SK-N-SH (cell line): Measurements from ENCODE around the gene SLC5A1. TPM values are rescaled to one million over a fixed set of nuclear protein-coding genes. Genes with fewer than 3 reads are reported as not detected.
"Not testable (repeated sequence)": the region's sequence is repeated elsewhere in the genome, so short reads cannot be mapped to it uniquely, and the experiment has no call there.

Experiments used
- CTCF ChIA-PET: fragments of 300-600, 350-600 bp; formaldehyde crosslinking; extraction: SDS; loops from one replicate; lab custom pipeline; 2021; lab: Yijun Ruan, JAX
- POLR2A ChIA-PET: fragments of 350-600 bp; sonication (Branson Sonifier 250); formaldehyde crosslinking; extraction: SDS; loops from one replicate; lab custom pipeline; 2020; ENCODE audit warnings: antibody characterized with exemption, inconsistent platforms; lab: Yijun Ruan, JAX
- DNase-seq: peaks from one replicate; pipeline ENCODE4 v3.0.0; 2012
- H2AFZ ChIP-seq: fragments of 200-600 bp; sonication (generic); 2 replicates; pipeline ENCODE4 v1.8.1; 2016; ENCODE audit warnings: antibody characterized with exemption, mild to moderate bottlenecking, low read depth
- H3F3A ChIP-seq: fragments of 200-600 bp; sonication (generic); replicated peaks from 2 replicates; pipeline ENCODE3; 2016; ENCODE audit warnings: antibody characterized with exemption, mild to moderate bottlenecking; ENCODE audit not compliant: insufficient read depth
- H3K27ac ChIP-seq, 2 experiments: fragments of 200-500 bp in 1 of 2; fragments of 200-600 bp in 1 of 2; sonication (Bioruptor generic) in 1 of 2; sonication (generic), shearing (Covaris generic) in 1 of 2; 2 replicates each; pipeline versions ENCODE4 v1.5.1 to v1.6.1; 2014 to 2016; ENCODE audit warnings: low read depth in 2 of 2, inconsistent platforms in 1 of 2, low read length in 1 of 2, mild to moderate bottlenecking in 1 of 2, mixed read lengths in 1 of 2
- H3K27me3 ChIP-seq: fragments of 200-600 bp; sonication (generic), shearing (Covaris generic); 2 replicates; pipeline ENCODE4 v1.6.1; 2016; ENCODE audit warnings: mixed run types; ENCODE audit not compliant: insufficient read depth
- H3K36me3 ChIP-seq, 2 experiments: fragments of 200-500 bp in 1 of 2; fragments of 200-600 bp in 1 of 2; sonication (Bioruptor generic) in 1 of 2; sonication (generic) in 1 of 2; replicated peaks in 1 of 2; 2 replicates each; pipeline versions ENCODE3 to v1.5.1; 2014 to 2016; ENCODE audit warnings: low read length in 1 of 2, mild to moderate bottlenecking in 1 of 2; ENCODE audit not compliant: insufficient read depth in 2 of 2, control insufficient read depth in 1 of 2
- H3K4me1 ChIP-seq, 2 experiments: fragments of 200-500 bp in 1 of 2; fragments of 200-600 bp in 1 of 2; sonication (Bioruptor generic) in 1 of 2; sonication (generic), shearing (Covaris generic) in 1 of 2; 2 replicates each; pipeline versions ENCODE4 v1.5.1 to v1.6.1; 2014 to 2016; ENCODE audit warnings: low read depth in 1 of 2, low read length in 1 of 2, mixed run types in 1 of 2; ENCODE audit not compliant: insufficient read depth in 2 of 2, control insufficient read depth in 1 of 2
- H3K4me2 ChIP-seq: fragments of 200-600 bp; sonication (generic), shearing (Covaris generic); 2 replicates; pipeline ENCODE4 v1.6.1; 2017; ENCODE audit warnings: mixed run types
- H3K4me3 ChIP-seq, 2 experiments: fragments of 200-500 bp in 1 of 2; fragments of 200-600 bp in 1 of 2; sonication (Bioruptor generic) in 1 of 2; sonication (generic), shearing (Covaris generic) in 1 of 2; 2 replicates each; pipeline versions ENCODE4 v1.5.1 to v1.8.1; 2014 to 2016; ENCODE audit warnings: low read depth in 2 of 2, inconsistent platforms in 1 of 2, low read length in 1 of 2, mild to moderate bottlenecking in 1 of 2, mixed read lengths in 1 of 2, moderate library complexity in 1 of 2
- H3K79me2 ChIP-seq: fragments of 200-600 bp; sonication (generic); 2 replicates; pipeline ENCODE4 v1.8.1; 2017; ENCODE audit warnings: mild to moderate bottlenecking; ENCODE audit not compliant: insufficient read depth
- H3K9ac ChIP-seq: fragments of 200-600 bp; sonication (generic); 2 replicates; pipeline ENCODE4 v1.6.1; 2017; ENCODE audit warnings: mixed run types
- H3K9me2 ChIP-seq: fragments of 200-600 bp; sonication (generic); 2 replicates; pipeline ENCODE4 v1.6.1; 2017; ENCODE audit warnings: mixed run types
- H3K9me3 ChIP-seq: fragments of 200-600 bp; sonication (generic); 2 replicates; pipeline ENCODE4 v1.6.1; 2017; ENCODE audit warnings: mixed run types, mild to moderate bottlenecking, moderate library complexity
- H4K20me1 ChIP-seq: fragments of 200-600 bp; sonication (generic); 2 replicates; pipeline ENCODE4 v1.6.1; 2017; ENCODE audit warnings: mild to moderate bottlenecking, mixed run types; ENCODE audit not compliant: insufficient read depth
- CTCF ChIP-seq: fragments of 200-600 bp; sonication (generic); IDR thresholded peaks from 2 replicates; pipeline ENCODE4 v1.6.1; 2017; ENCODE audit warnings: antibody characterized with exemption, mild to moderate bottlenecking, moderate library complexity
- ELF1 ChIP-seq: IDR thresholded peaks from 2 replicates; pipeline ENCODE4 v1.4.0; 2012
- FOSL2 ChIP-seq: IDR thresholded peaks from 2 replicates; pipeline ENCODE4 v1.4.0; 2012; ENCODE audit warnings: low read depth, mild to moderate bottlenecking, moderate library complexity, borderline replicate concordance
- GATA2 ChIP-seq: sonication (generic); formaldehyde crosslinking; IDR thresholded peaks from 2 replicates; pipeline ENCODE4 v1.5.0; 2020; ENCODE audit warnings: mild to moderate bottlenecking, missing genetic modification reagents
- JUND ChIP-seq: IDR thresholded peaks from 2 replicates; pipeline ENCODE4 v1.4.0; 2012
- NFIC ChIP-seq: IDR thresholded peaks from 2 replicates; pipeline ENCODE4 v1.4.0; 2012; ENCODE audit warnings: borderline replicate concordance
- NRF1 ChIP-seq: IDR thresholded peaks from 2 replicates; pipeline ENCODE4 v1.6.1; 2012; ENCODE audit warnings: low read depth, mild to moderate bottlenecking, low read length
- POLR2AphosphoS5 ChIP-seq: IDR thresholded peaks from 2 replicates; pipeline ENCODE4 v1.6.1; 2012; ENCODE audit warnings: low read depth, low read length
- RAD21 ChIP-seq: IDR thresholded peaks from 2 replicates; pipeline ENCODE4 v1.6.1; 2012; ENCODE audit warnings: mild to moderate bottlenecking, low read length
- RCOR1 ChIP-seq: fragments of 150-350 bp; IDR thresholded peaks from 2 replicates; pipeline ENCODE4 v1.6.1; 2017; ENCODE audit warnings: antibody characterized with exemption, low read length
- RFX5 ChIP-seq: IDR thresholded peaks from 2 replicates; pipeline ENCODE4 v1.6.1; 2012; ENCODE audit warnings: mild to moderate bottlenecking, improper control_type of control experiment, low read length
- RXRA ChIP-seq: IDR thresholded peaks from 2 replicates; pipeline ENCODE4 v1.4.0; 2012; ENCODE audit warnings: low read depth, mild to moderate bottlenecking, borderline replicate concordance
- SMC3 ChIP-seq: IDR thresholded peaks from 2 replicates; pipeline ENCODE4 v1.6.1; 2012; ENCODE audit warnings: low read depth, low read length, improper control_type of control experiment
- TEAD4 ChIP-seq: IDR thresholded peaks from 2 replicates; pipeline ENCODE4 v1.4.0; 2012; ENCODE audit warnings: mild to moderate bottlenecking, borderline replicate concordance; ENCODE audit not compliant: insufficient read depth
- USF2 ChIP-seq: fragments of 150-350 bp; IDR thresholded peaks from 2 replicates; pipeline ENCODE4 v1.6.1; 2017; ENCODE audit warnings: antibody characterized with exemption, low read length, low read depth, borderline replicate concordance
- WGBS: methylation state at CpG from one replicate; pipeline ENCODE4 v1.1.6; 2017; ENCODE audit warnings: low lambda C conversion rate; 5-methylcytosine and 5-hydroxymethylcytosine counted together
- polyA plus RNA-seq, 3 experiments: library from polyadenylated mRNA; depleted of rRNA; stranded (reverse); fragments of >200 nt; gene quantifications; 2 replicates each; pipeline ENCODE4 v1.2.3, GENCODE V29; 2012

SLC5A1 gene
- polyA plus RNA-seq, 1 of the 3 experiments (the other 2 are of a cell fraction) = not detected

- H3K36me3 ChIP-seq, H3K27ac ChIP-seq, H3K9me2 ChIP-seq, H4K20me1 ChIP-seq, H3F3A ChIP-seq, POLR2A ChIA-PET, H3K4me2 ChIP-seq, H3K4me1 ChIP-seq, H2AFZ ChIP-seq, H3K9ac ChIP-seq, H3K79me2 ChIP-seq, H3K27me3 ChIP-seq, H3K4me3 ChIP-seq, DNase-seq, H3K9me3 ChIP-seq: not testable (repeated sequence)
- CTCF ChIA-PET = interaction anchor here (1.0 kb wide), 1 partner anchor 335 kb away, joined by 3 read pairs; no protein-coding TSS in a partner anchor
- TF ChIP-seq SMC3 = 0 out of 2 replicates have a peak, but pooled peaks have one; percentile 20
- peak; percentile 45 for TF ChIP-seq CTCF
- WGBS = 28% methylated on average over 6 of the region's 6 CpGs
These were observed 97.6 kb downstream of the SLC5A1 start for GRCh38 chr22:32140688-32141087.

- no peaks in the 10 kb centered on the region for H3K9me3 ChIP-seq
- no peak for DNase-seq
- ChIA-PET CTCF (interaction anchor here (1.0 to 2.2 kb wide), 2 partner anchors 9 to 123 kb away, joined by 5 to 9 read pairs; no protein-coding TSS in a partner anchor), POLR2A (no interaction called here)
- H3K9me2 ChIP-seq = no peaks in the 10 kb centered on the region
- no peak overlapping the region for H3K4me3 ChIP-seq
- no peak overlapping the region for H3K27ac ChIP-seq
- H2AFZ ChIP-seq = no peak overlapping the region
- H3K4me2 ChIP-seq = no peak overlapping the region
- no peak overlapping the region for H3K9ac ChIP-seq
- no peaks in the 10 kb centered on the region for H3K27me3 ChIP-seq
- no peaks in the 10 kb centered on the region for H4K20me1 ChIP-seq
- TF ChIP-seq USF2 (no peak), NFIC (no peak), JUND (no peak), TEAD4 (no peak), FOSL2 (no peak), RCOR1 (no peak), RFX5 (no peak), POLR2AphosphoS5 (no peak), GATA2 (CRISPR knock-in tag) (no peak), RXRA (no peak), RAD21 (no peak), NRF1 (no peak), ELF1 (no peak)
- H3K36me3 ChIP-seq = no peaks in the 10 kb centered on the region
- H3F3A ChIP-seq = no peaks in the 10 kb centered on the region
- H3K4me1 ChIP-seq = no peaks in the 10 kb centered on the region
- H3K79me2 ChIP-seq = no peaks in the 10 kb centered on the region
These were observed 99.5 kb downstream of the SLC5A1 start for GRCh38 chr22:32142600-32142999.
